Measurements from ENCODE around the gene OR2H2.

Gene OR2H2

GRCh38 chr6:29631209-29631810 lies 46.4 kb downstream of the OR2H2 start:
- peak; percentile 13 for DNase-seq

GRCh38 chr6:29631860-29632731 lies 47.2 kb downstream of the OR2H2 start:
- DNase-seq = peak; percentile 73

GRCh38 chr6:29632789-29633533 lies 48.0 kb downstream of the OR2H2 start, which contains the start of gene GABBR1:
Gene GABBR1, minus strand, starts transcription at chr6:29633183. Its CDS starts 798 bp downstream, at chr6:29632385.
- DNase-seq = peak; percentile 91

GRCh38 chr6:29633534-29633905 lies 48.6 kb downstream of the OR2H2 start:
- peak; percentile 64 for DNase-seq

GRCh38 chr6:29637247-29637646 lies 52.3 kb downstream of the OR2H2 start:
- DNase-seq = no peak

Data from NCI-H2227 treated with DMSO at 0.1 percent for 48 hours (cell line).